IPS-18a (cell line): ENCODE results near the gene GPR4.

ENCODE experiments used
- H3K27ac ChIP-seq: one replicate; pipeline ENCODE4 v1.5.1; 2013; ENCODE audit warnings: low read length
- H3K27me3 ChIP-seq: one replicate; pipeline ENCODE4 v1.6.1; 2013; ENCODE audit warnings: mild to moderate bottlenecking, low read length; ENCODE audit not compliant: control insufficient read depth, insufficient read depth
- H3K36me3 ChIP-seq: one replicate; pipeline ENCODE4 v1.6.1; 2013; ENCODE audit warnings: low read depth, low read length; ENCODE audit not compliant: control insufficient read depth
- H3K4me1 ChIP-seq: one replicate; pipeline ENCODE4 v1.6.1; 2013; ENCODE audit warnings: low read depth, low read length; ENCODE audit not compliant: control insufficient read depth
- H3K4me3 ChIP-seq: one replicate; pipeline ENCODE4 v1.5.1; 2013; ENCODE audit warnings: low read length
- H3K9ac ChIP-seq: one replicate; pipeline ENCODE4 v1.6.1; 2013; ENCODE audit warnings: mild to moderate bottlenecking, low read length, moderate library complexity
- H3K9me3 ChIP-seq: one replicate; pipeline ENCODE4 v1.6.1; 2013; ENCODE audit warnings: low read depth, low read length; ENCODE audit not compliant: control insufficient read depth

Gene GPR4

GRCh38 chr19:45581576-45581975 is 20.4 kb downstream of the GPR4 start:
- Histone ChIP-seq H3K4me1 (peaks cover 14% of the 10 kb centered on the region), H3K4me3 (no peak overlapping the region), H3K27me3 (no peaks in the 10 kb centered on the region), H3K9ac (no peak overlapping the region), H3K27ac (no peak overlapping the region), H3K9me3 (no peaks in the 10 kb centered on the region), H3K36me3 (no peaks in the 10 kb centered on the region)

- no peak overlapping the region for H3K9ac ChIP-seq
- H3K9me3 ChIP-seq = no peaks in the 10 kb centered on the region
- no peaks in the 10 kb centered on the region for H3K36me3 ChIP-seq
- no peak overlapping the region for H3K27ac ChIP-seq
- peaks cover 14% of the 10 kb centered on the region for H3K4me1 ChIP-seq
- H3K4me3 ChIP-seq = no peak overlapping the region
- no peaks in the 10 kb centered on the region for H3K27me3 ChIP-seq
Observed at GRCh38 chr19:45578861-45579260, 23.2 kb downstream of the GPR4 start.

GRCh38 chr19:45577111-45577905 is 24.7 kb downstream of the GPR4 start:
- H3K4me1 ChIP-seq = peaks cover 14% of the 10 kb centered on the region
- H3K27me3 ChIP-seq = no peaks in the 10 kb centered on the region
- no peaks in the 10 kb centered on the region for H3K9me3 ChIP-seq
- H3K27ac ChIP-seq = no peak overlapping the region
- H3K9ac ChIP-seq = no peak overlapping the region
- no peak overlapping the region for H3K4me3 ChIP-seq
- no peaks in the 10 kb centered on the region for H3K36me3 ChIP-seq

- H3K27ac ChIP-seq = no peak overlapping the region
- H3K9me3 ChIP-seq = no peaks in the 10 kb centered on the region
- H3K36me3 ChIP-seq = no peaks in the 10 kb centered on the region
- H3K27me3 ChIP-seq = no peaks in the 10 kb centered on the region
- no peak overlapping the region for H3K9ac ChIP-seq
- no peak overlapping the region for H3K4me3 ChIP-seq
- H3K4me1 ChIP-seq = peaks cover 14% of the 10 kb centered on the region
Observed at GRCh38 chr19:45576682-45577081, 25.3 kb downstream of the GPR4 start.

GRCh38 chr19:45575216-45575615 is 26.8 kb downstream of the GPR4 start:
- H3K27me3 ChIP-seq = no peaks in the 10 kb centered on the region
- no peak overlapping the region for H3K9ac ChIP-seq
- H3K27ac ChIP-seq = no peak overlapping the region
- H3K9me3 ChIP-seq = no peaks in the 10 kb centered on the region
- no peak overlapping the region for H3K4me3 ChIP-seq
- H3K4me1 ChIP-seq = peaks cover 14% of the 10 kb centered on the region
- H3K36me3 ChIP-seq = no peaks in the 10 kb centered on the region

GRCh38 chr19:45574526-45574925 is 27.5 kb downstream of the GPR4 start:
- no peak overlapping the region for H3K4me3 ChIP-seq
- H3K27ac ChIP-seq = no peak overlapping the region
- H3K9me3 ChIP-seq = no peaks in the 10 kb centered on the region
- no peak overlapping the region for H3K9ac ChIP-seq
- no peaks in the 10 kb centered on the region for H3K27me3 ChIP-seq
- H3K4me1 ChIP-seq = peaks cover 14% of the 10 kb centered on the region
- no peaks in the 10 kb centered on the region for H3K36me3 ChIP-seq

GRCh38 chr19:45571457-45572220 is 30.4 kb downstream of the GPR4 start:
- Histone ChIP-seq H3K36me3 (no peaks in the 10 kb centered on the region), H3K9me3 (no peaks in the 10 kb centered on the region), H3K4me3 (no peak overlapping the region), H3K27me3 (no peaks in the 10 kb centered on the region), H3K4me1 (peaks cover under 1% of the 10 kb centered on the region), H3K27ac (no peak overlapping the region), H3K9ac (no peak overlapping the region)

GRCh38 chr19:45569619-45570421 is 32.2 kb downstream of the GPR4 start:
- Histone ChIP-seq H3K9ac (no peak overlapping the region), H3K27me3 (no peaks in the 10 kb centered on the region)

GRCh38 chr19:45568732-45569131 is 33.3 kb downstream of the GPR4 start:
- H3K27ac ChIP-seq = no peak overlapping the region

More at GRCh38 chr19:45569619-45570421, 32.2 kb downstream of the GPR4 start:
- Histone ChIP-seq H3K27ac (no peak overlapping the region), H3K4me3 (no peak overlapping the region), H3K36me3 (no peaks in the 10 kb centered on the region), H3K9me3 (no peaks in the 10 kb centered on the region), H3K4me1 (no peaks in the 10 kb centered on the region)

GRCh38 chr19:45567609-45568008 is 34.4 kb downstream of the GPR4 start:
- Histone ChIP-seq H3K4me1 (peaks cover 5% of the 10 kb centered on the region), H3K4me3 (no peak overlapping the region), H3K27ac (no peak overlapping the region), H3K9ac (no peak overlapping the region), H3K9me3 (no peaks in the 10 kb centered on the region), H3K36me3 (no peaks in the 10 kb centered on the region), H3K27me3 (no peaks in the 10 kb centered on the region)

More at GRCh38 chr19:45568732-45569131, 33.3 kb downstream of the GPR4 start:
- H3K4me3 ChIP-seq = no peak overlapping the region
- H3K36me3 ChIP-seq = no peaks in the 10 kb centered on the region
- peaks cover 5% of the 10 kb centered on the region for H3K4me1 ChIP-seq
- H3K9me3 ChIP-seq = no peaks in the 10 kb centered on the region
- no peaks in the 10 kb centered on the region for H3K27me3 ChIP-seq
- no peak overlapping the region for H3K9ac ChIP-seq

GRCh38 chr19:45564131-45564780 is 37.8 kb downstream of the GPR4 start:
- H3K9ac ChIP-seq = no peak overlapping the region
- H3K27me3 ChIP-seq = no peaks in the 10 kb centered on the region
- H3K4me1 ChIP-seq = peaks cover 5% of the 10 kb centered on the region
- peak overlapping the region; percentile 1 for H3K4me3 ChIP-seq
- no peaks in the 10 kb centered on the region for H3K9me3 ChIP-seq
- no peak overlapping the region for H3K27ac ChIP-seq
- no peaks in the 10 kb centered on the region for H3K36me3 ChIP-seq
